Keratinocyte (primary cell): ENCODE measurements around the gene OPTN. TPM values are rescaled to one million over a fixed set of nuclear protein-coding genes. Genes with fewer than 3 reads are reported as not detected.

Experiments
- DNase-seq: peaks from one replicate; pipeline ENCODE4 v3.0.0-alpha.2; 2011; ENCODE audit warnings: low read depth, missing footprints, low spot score
- FAIRE-seq: peaks from 2 replicates; lab custom pipeline; 2011; peaks lifted over from hg19 to GRCh38; lab: Jason Lieb, UNC
- H2AFZ ChIP-seq: 2 replicates; pipeline ENCODE4 v1.6.0; 2012; ENCODE audit warnings: low read length, control low read depth, inconsistent platforms; ENCODE audit not compliant: control insufficient read depth
- H3K27ac ChIP-seq: 2 replicates; pipeline ENCODE4 v1.5.1; 2011; ENCODE audit warnings: low read length; ENCODE audit not compliant: control insufficient read depth, insufficient read depth
- H3K27me3 ChIP-seq: 3 replicates; pipeline ENCODE4 v1.6.0; 2011; ENCODE audit warnings: low read length; ENCODE audit not compliant: control insufficient read depth, insufficient read depth; ENCODE audit errors: extremely low read depth
- H3K36me3 ChIP-seq, 2 experiments: 2 replicates in 1 of 2; 3 replicates in 1 of 2; pipeline ENCODE4 v1.5.1; 2011; ENCODE audit warnings: low read length in 2 of 2, mild to moderate bottlenecking in 1 of 2; ENCODE audit not compliant: control insufficient read depth in 2 of 2, insufficient read depth in 2 of 2; ENCODE audit errors: extremely low read depth in 1 of 2
- H3K4me1 ChIP-seq: 3 replicates; pipeline ENCODE4 v1.5.1; 2011; ENCODE audit warnings: low read length; ENCODE audit not compliant: control insufficient read depth, insufficient read depth; ENCODE audit errors: extremely low read depth
- H3K4me2 ChIP-seq: 3 replicates; pipeline ENCODE4 v1.6.0; 2011; ENCODE audit warnings: low read depth, low read length; ENCODE audit not compliant: control insufficient read depth, insufficient read depth; ENCODE audit errors: extremely low read depth
- H3K4me3 ChIP-seq, 3 experiments: fragments of 200-600 bp in 1 of 3; sonication (generic) in 1 of 3; 2 replicates in 2 of 3; 3 replicates in 1 of 3; pipeline ENCODE4 v1.5.1; 2011 to 2016; ENCODE audit warnings: low read length in 3 of 3, mild to moderate bottlenecking in 3 of 3, control low read depth in 2 of 3, inconsistent platforms in 1 of 3, low read depth in 1 of 3, mixed read lengths in 1 of 3, mixed run types in 1 of 3, moderate library complexity in 1 of 3; ENCODE audit not compliant: control insufficient read depth in 2 of 3, insufficient read depth in 2 of 3; ENCODE audit errors: extremely low read depth in 1 of 3
- H3K79me2 ChIP-seq: 2 replicates; pipeline ENCODE4 v1.6.0; 2012; ENCODE audit warnings: low read length; ENCODE audit not compliant: control insufficient read depth, insufficient read depth
- H3K9ac ChIP-seq: 3 replicates; pipeline ENCODE4 v1.6.0; 2011; ENCODE audit warnings: low read length; ENCODE audit not compliant: control insufficient read depth, insufficient read depth; ENCODE audit errors: extremely low read depth
- H3K9me1 ChIP-seq: 3 replicates; pipeline ENCODE4 v1.6.0; 2011; ENCODE audit warnings: low read length; ENCODE audit not compliant: control insufficient read depth, insufficient read depth; ENCODE audit errors: extremely low read depth
- H3K9me3 ChIP-seq: 2 replicates; pipeline ENCODE4 v1.5.1; 2012; ENCODE audit warnings: low read depth, low read length; ENCODE audit not compliant: control insufficient read depth
- H4K20me1 ChIP-seq: 3 replicates; pipeline ENCODE4 v1.6.0; 2011; ENCODE audit warnings: low read length; ENCODE audit not compliant: control insufficient read depth, insufficient read depth; ENCODE audit errors: extremely low read depth
- EZH2 ChIP-seq: IDR thresholded peaks from one replicate; pipeline ENCODE4 v1.6.1; 2012; ENCODE audit warnings: inconsistent platforms, mild to moderate bottlenecking, low read length, moderate library complexity
- dilution Hi-C: fragments of 300-500 bp; cut with MboI; formaldehyde crosslinking; loops from one replicate; pipeline ENCODE4 v1.7.0; 2020; ENCODE audit warnings: low sequenced_read_pairs; ENCODE audit not compliant: extremely low pct_ligation_motif_present
- polyA plus RNA-seq, 5 experiments: library from polyadenylated mRNA; depleted of rRNA in 3 of 5; stranded (reverse) in 3 of 5; stranded (forward) in 1 of 5; unstranded in 1 of 5; fragments of >200 nt; gene quantifications; 1 replicate in 1 of 5; 2 replicates in 3 of 5; 3 replicates in 1 of 5; pipeline versions ENCODE4 v1.2.1 to v1.2.3, GENCODE V29; 2011 to 2012; ENCODE audit warnings: missing spikeins in 2 of 5, low read depth in 1 of 5, low replicate concordance in 1 of 5
- TF ChIP-seq, protein P1 (sequence below), 3 experiments: IDR thresholded peaks in 1 of 3; conservative IDR thresholded peaks in 1 of 3; optimal IDR thresholded peaks in 1 of 3; 2 replicates in 2 of 3; 3 replicates in 1 of 3; pipeline versions ENCODE3 to v1.5.1; 2011; ENCODE audit warnings: low read length in 3 of 3, mild to moderate bottlenecking in 3 of 3, moderate library complexity in 2 of 3, control low read depth in 1 of 3, inconsistent platforms in 1 of 3; ENCODE audit not compliant: insufficient read depth in 2 of 3; ENCODE audit errors: extremely low read depth in 1 of 3

Gene OPTN
- polyA plus RNA-seq, 1 donor (not counting 4 experiments of a cell fraction or from before 2014, with no cell fraction given), result 71.9 TPM

DNA sequence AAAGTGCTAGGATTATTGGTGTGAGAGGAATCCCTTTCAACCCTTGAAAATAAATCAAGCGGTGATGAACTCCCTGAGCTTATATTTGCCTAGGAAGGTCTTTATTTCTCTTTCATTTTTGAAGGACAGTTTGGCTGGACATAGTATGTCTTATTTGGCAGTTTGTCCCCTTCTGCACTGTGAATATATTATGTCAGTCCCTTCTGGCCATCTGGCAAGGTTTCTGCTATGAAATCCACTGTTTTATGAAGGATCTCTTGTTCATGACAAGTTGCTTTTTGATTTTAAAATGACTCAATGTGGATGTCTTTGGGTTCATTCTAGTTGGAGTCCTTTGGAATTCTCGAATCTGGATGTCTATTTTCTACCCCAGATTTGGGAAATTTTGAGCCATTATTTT lies 39.7 kb downstream of the OPTN start:
- no peaks in the 10 kb centered on the region for H3K27me3 ChIP-seq
- H4K20me1 ChIP-seq, result no peaks in the 10 kb centered on the region
- H3K79me2 ChIP-seq, result no peaks in the 10 kb centered on the region
- no peak for TF ChIP-seq EZH2
- TF ChIP-seq, protein P1, sequence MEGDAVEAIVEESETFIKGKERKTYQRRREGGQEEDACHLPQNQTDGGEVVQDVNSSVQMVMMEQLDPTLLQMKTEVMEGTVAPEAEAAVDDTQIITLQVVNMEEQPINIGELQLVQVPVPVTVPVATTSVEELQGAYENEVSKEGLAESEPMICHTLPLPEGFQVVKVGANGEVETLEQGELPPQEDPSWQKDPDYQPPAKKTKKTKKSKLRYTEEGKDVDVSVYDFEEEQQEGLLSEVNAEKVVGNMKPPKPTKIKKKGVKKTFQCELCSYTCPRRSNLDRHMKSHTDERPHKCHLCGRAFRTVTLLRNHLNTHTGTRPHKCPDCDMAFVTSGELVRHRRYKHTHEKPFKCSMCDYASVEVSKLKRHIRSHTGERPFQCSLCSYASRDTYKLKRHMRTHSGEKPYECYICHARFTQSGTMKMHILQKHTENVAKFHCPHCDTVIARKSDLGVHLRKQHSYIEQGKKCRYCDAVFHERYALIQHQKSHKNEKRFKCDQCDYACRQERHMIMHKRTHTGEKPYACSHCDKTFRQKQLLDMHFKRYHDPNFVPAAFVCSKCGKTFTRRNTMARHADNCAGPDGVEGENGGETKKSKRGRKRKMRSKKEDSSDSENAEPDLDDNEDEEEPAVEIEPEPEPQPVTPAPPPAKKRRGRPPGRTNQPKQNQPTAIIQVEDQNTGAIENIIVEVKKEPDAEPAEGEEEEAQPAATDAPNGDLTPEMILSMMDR (optimal IDR thresholded peaks at IDR 0.05 in 1 of 3, IDR thresholded peaks at IDR 0.05 in 1 of 3, conservative IDR thresholded peaks at IDR 0.05 in 1 of 3; ENCODE audit: extremely low read depth in 1 of 3, insufficient read depth in 2 of 3, low read length in 3 of 3), result no peak
- H3K9ac ChIP-seq, result no peak overlapping the region
- no peak overlapping the region for H3K4me3 ChIP-seq
- dilution Hi-C loops, result no loop called here
- H3K4me1 ChIP-seq, result no peaks in the 10 kb centered on the region
- no peak for FAIRE-seq
- peaks cover 11 to 38% of the 10 kb centered on the region in 2 experiments for H3K36me3 ChIP-seq
- H3K27ac ChIP-seq, result no peak overlapping the region
- no peak overlapping the region for H2AFZ ChIP-seq
- H3K9me1 ChIP-seq, result no peaks in the 10 kb centered on the region
- no peaks in the 10 kb centered on the region for H3K9me3 ChIP-seq
- H3K4me2 ChIP-seq, result no peak overlapping the region
- no peak for DNase-seq

DNA sequence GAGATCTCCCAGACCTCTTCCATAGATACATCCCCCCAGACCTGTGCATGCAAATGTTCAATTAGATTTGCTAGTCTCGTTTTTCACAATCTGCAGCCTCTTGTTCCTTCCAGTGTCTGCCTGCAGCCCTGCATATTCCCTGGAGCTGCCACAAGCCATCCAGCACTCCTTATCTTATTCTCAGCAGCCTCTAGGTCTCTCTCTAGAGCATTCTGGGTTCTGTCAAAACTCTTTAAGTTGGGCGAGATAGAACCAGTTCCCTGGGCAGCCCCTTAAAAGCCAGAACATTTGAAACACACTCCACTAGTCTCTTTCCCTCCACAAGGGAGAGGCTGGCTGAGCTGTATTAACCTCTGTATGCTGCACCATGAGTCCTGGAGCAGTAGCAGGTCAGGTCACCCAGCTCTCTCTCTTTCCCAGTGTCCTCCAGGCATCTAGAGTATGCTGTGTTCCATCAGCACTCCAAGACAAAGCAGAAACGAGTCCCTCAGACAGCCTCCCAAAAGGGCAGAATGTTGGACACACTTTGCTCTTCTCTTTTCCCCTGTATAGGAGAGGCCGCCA lies 40.7 kb downstream of the OPTN start:
- Histone ChIP-seq H3K9me1 (no peaks in the 10 kb centered on the region), H3K79me2 (no peaks in the 10 kb centered on the region), H3K36me3 (peaks cover 7 to 29% of the 10 kb centered on the region in 2 experiments), H3K4me2 (no peak overlapping the region), H3K9ac (no peak overlapping the region), H3K27ac (no peak overlapping the region), H3K4me3 (no peak overlapping the region), H3K27me3 (no peaks in the 10 kb centered on the region), H2AFZ (no peak overlapping the region), H4K20me1 (no peaks in the 10 kb centered on the region), H3K4me1 (no peaks in the 10 kb centered on the region), H3K9me3 (no peaks in the 10 kb centered on the region)
- TF ChIP-seq EZH2, result no peak
- TF ChIP-seq, protein P1 (optimal IDR thresholded peaks at IDR 0.05 in 1 of 3, IDR thresholded peaks at IDR 0.05 in 1 of 3, conservative IDR thresholded peaks at IDR 0.05 in 1 of 3; ENCODE audit: extremely low read depth in 1 of 3, insufficient read depth in 2 of 3, low read length in 3 of 3), result no peak
- no peak for FAIRE-seq
- DNase-seq, result no peak
- dilution Hi-C loops, result no loop called here
